HepG2 (cell line): ENCODE results near the gene ATP2B3. TPM values are rescaled to one million over a fixed set of nuclear protein-coding genes. Genes with fewer than 3 reads are reported as not detected.
A peak's percentile ranks its signal among the peaks of the same experiment; 100 is the strongest.

Experiments used
- AKNA ChIP-seq: sonication (generic); formaldehyde crosslinking; IDR thresholded peaks from 2 replicates; pipeline ENCODE4 v1.4.0; 2020; ENCODE audit warnings: missing genetic modification reagents, borderline replicate concordance
- CHCHD3 ChIP-seq: sonication (generic); formaldehyde crosslinking; IDR thresholded peaks from 2 replicates; pipeline ENCODE4 v1.8.0; 2022; ENCODE audit warnings: mild to moderate bottlenecking, missing genetic modification reagents, moderate library complexity
- CREBL2 ChIP-seq: sonication (generic); formaldehyde crosslinking; IDR thresholded peaks from 2 replicates; pipeline ENCODE4 v1.8.1; 2023; ENCODE audit warnings: missing genetic modification reagents, mild to moderate bottlenecking, borderline replicate concordance
- FOSL1 ChIP-seq: sonication (generic); formaldehyde crosslinking; IDR thresholded peaks from 2 replicates; pipeline ENCODE4 v1.9.0; 2021; ENCODE audit warnings: missing genetic modification reagents, borderline replicate concordance
- KLF11 ChIP-seq: IDR thresholded peaks from 2 replicates; pipeline ENCODE4 v1.6.1; 2016; ENCODE audit warnings: missing compliant biosample characterization
- KLF9 ChIP-seq: IDR thresholded peaks from 2 replicates; pipeline ENCODE4 v1.6.1; 2016; ENCODE audit warnings: low read depth
- MIER2 ChIP-seq: IDR thresholded peaks from 2 replicates; pipeline ENCODE4 v1.6.1; 2016; ENCODE audit warnings: missing biosample characterization, missing genetic modification reagents
- NFAT5 ChIP-seq: sonication (generic); formaldehyde crosslinking; IDR thresholded peaks from 2 replicates; pipeline ENCODE4 v1.4.0; 2020; ENCODE audit warnings: missing genetic modification reagents
- PTBP1 ChIP-seq: fragments of 200-400 bp; formaldehyde crosslinking; IDR thresholded peaks from 2 replicates; pipeline ENCODE4 v1.6.1; 2018; ENCODE audit warnings: low read length, low read depth; ENCODE audit not compliant: poor library complexity, severe bottlenecking
- REPIN1 ChIP-seq: sonication (generic); formaldehyde crosslinking; IDR thresholded peaks from 2 replicates; pipeline ENCODE4 v1.8.0; 2022; ENCODE audit warnings: missing genetic modification reagents, low read depth, mild to moderate bottlenecking, borderline replicate concordance
- SMARCE1 ChIP-seq: fragments of 450-650 bp; IDR thresholded peaks from 2 replicates; pipeline ENCODE4 v1.6.1; 2017; ENCODE audit warnings: borderline replicate concordance
- SP4 ChIP-seq: sonication (generic); formaldehyde crosslinking; IDR thresholded peaks from 2 replicates; pipeline ENCODE4 v1.8.1; 2023; ENCODE audit warnings: mild to moderate bottlenecking, missing genetic modification reagents
- ZBTB8A ChIP-seq: sonication (generic); formaldehyde crosslinking; IDR thresholded peaks from 2 replicates; pipeline ENCODE4 v1.4.0; 2020; ENCODE audit warnings: mild to moderate bottlenecking, low read depth, missing genetic modification reagents, borderline replicate concordance
- ZNF580 ChIP-seq: IDR thresholded peaks from 2 replicates; pipeline ENCODE4 v1.6.1; 2016; ENCODE audit warnings: low read depth, borderline replicate concordance
- ZNF607 ChIP-seq: sonication (generic); formaldehyde crosslinking; IDR thresholded peaks from 2 replicates; pipeline ENCODE4 v1.5.1; 2020; ENCODE audit warnings: missing genetic modification reagents, mild to moderate bottlenecking, borderline replicate concordance
- ZSCAN5A ChIP-seq: sonication (generic); formaldehyde crosslinking; IDR thresholded peaks from 2 replicates; pipeline ENCODE4 v1.8.0; 2022; ENCODE audit warnings: mild to moderate bottlenecking, missing genetic modification reagents, borderline replicate concordance
- polyA plus RNA-seq, 8 experiments: library from polyadenylated mRNA; depleted of rRNA in 3 of 8; stranded (reverse) in 7 of 8; unstranded in 1 of 8; fragments of >200 nt; fragmentation: Illumina TruSeq in 4 of 8; extraction: Trizol in 4 of 8; gene quantifications; 2 replicates each; pipeline versions ENCODE4 v1.2.1 to v1.2.3, GENCODE V29; 2011 to 2016; ENCODE audit warnings: low read depth in 4 of 8, missing spikeins in 1 of 8, mixed read lengths in 1 of 8; ENCODE audit not compliant: insufficient read depth in 1 of 8
- total RNA-seq, 5 experiments: library from RNA; depleted of rRNA; stranded (reverse); fragments of >200 nt; fragmentation: Illumina TruSeq; extraction: Trizol; gene quantifications; 2 replicates each; pipeline ENCODE4 v1.2.3, GENCODE V29; 2016; ENCODE audit warnings: low read depth in 1 of 5

Gene ATP2B3
- total and polyA plus RNA-seq, 2 of the 13 experiments (the other 11 are each of a cell fraction or from before 2014, with no cell fraction given) = not detected

GRCh38 chrX:153627675-153628111, 110.3 kb downstream of the ATP2B3 start (continued):
- peak; percentile 77; the same call in 1 of the 2 replicates for TF ChIP-seq AKNA (CRISPR knock-in tag)
- TF ChIP-seq PTBP1 = no peak
- TF ChIP-seq SP4 (CRISPR knock-in tag) = no peak
- no peak for TF ChIP-seq SMARCE1
- no peak for TF ChIP-seq KLF9 (CRISPR knock-in tag)
- TF ChIP-seq NFAT5 (CRISPR knock-in tag) = no peak
- TF ChIP-seq CREBL2 = no peak
- TF ChIP-seq REPIN1 = peak; percentile 77; the same call in 1 of the 2 replicates
- TF ChIP-seq CHCHD3 = no peak
- TF ChIP-seq ZBTB8A (CRISPR knock-in tag) = no peak
- TF ChIP-seq ZNF580 (CRISPR knock-in tag) = peak; percentile 53; the same call in 1 of the 2 replicates
- 0 out of 2 replicates have a peak, but pooled peaks have one; percentile 50 for TF ChIP-seq ZSCAN5A (CRISPR knock-in tag)
- no peak for TF ChIP-seq KLF11 (CRISPR knock-in tag)
- TF ChIP-seq ZNF607 = 0 out of 2 replicates have a peak, but pooled peaks have one; percentile 57
- TF ChIP-seq FOSL1 (CRISPR knock-in tag) = no peak
- TF ChIP-seq MIER2 (CRISPR knock-in tag) = 0 out of 2 replicates have a peak, but pooled peaks have one; percentile 42
